IMR-90 (cell line): Measurements from ENCODE around the gene PRR33. TPM values are rescaled to one million over a fixed set of nuclear protein-coding genes. Genes with fewer than 3 reads are reported as not detected.

Experiments
- ATAC-seq: fragments of 200-7000 bp; cut with Tn5 transposase; 2 replicates; pipeline ENCODE4 v1.9.1; 2020; ENCODE audit warnings: low read depth, mild to moderate bottlenecking, moderate library complexity
- BruUV-seq: library from RNA; stranded (reverse); fragments of 400-500 nt; replicated peaks from 2 replicates; lab custom pipeline; 2021; lab: Mats Ljungman, UMichigan
- CTCF ChIA-PET: fragments of 300-600 bp; formaldehyde crosslinking; extraction: SDS; loops from one replicate; lab custom pipeline; 2021; ENCODE audit warnings: antibody characterized with exemption; lab: Yijun Ruan, JAX
- POLR2A ChIA-PET: fragments of 300-600 bp; sonication (Branson Sonifier 250); formaldehyde crosslinking; loops from one replicate; lab custom pipeline; 2022; ENCODE audit warnings: antibody characterized with exemption; ENCODE audit not compliant: unreplicated experiment; lab: Charles Lee
- DNase-seq: peaks from one replicate; pipeline ENCODE4 v3.0.0; 2013
- H2AFZ ChIP-seq: replicated peaks from 2 replicates; pipeline ENCODE3; 2013; ENCODE audit warnings: low read length, mild to moderate bottlenecking; ENCODE audit not compliant: poor library complexity
- H2AK5ac ChIP-seq: 2 replicates; pipeline ENCODE4 v1.6.1; 2013; ENCODE audit warnings: low read depth, low read length, inconsistent platforms
- H2AK9ac ChIP-seq: replicated peaks from 2 replicates; pipeline ENCODE3; 2013; ENCODE audit warnings: mild to moderate bottlenecking, low read depth, low read length, moderate library complexity; ENCODE audit not compliant: poor library complexity
- H2BK120ac ChIP-seq: 2 replicates; pipeline ENCODE4 v1.6.1; 2013; ENCODE audit warnings: low read depth, low read length, inconsistent platforms
- H2BK15ac ChIP-seq: 3 replicates; pipeline ENCODE4 v1.6.1; 2013; ENCODE audit warnings: low read depth, low read length, inconsistent platforms
- H2BK20ac ChIP-seq: 2 replicates; pipeline ENCODE4 v1.6.1; 2013; ENCODE audit warnings: low read depth, mild to moderate bottlenecking, inconsistent platforms, low read length, moderate library complexity
- H2BK5ac ChIP-seq: 2 replicates; pipeline ENCODE4 v1.6.1; 2013; ENCODE audit warnings: mild to moderate bottlenecking, low read depth, low read length, inconsistent platforms; ENCODE audit not compliant: poor library complexity, severe bottlenecking
- H3K14ac ChIP-seq: replicated peaks from 2 replicates; pipeline ENCODE4 v1.6.1; 2013; ENCODE audit warnings: low read depth, low read length, inconsistent platforms
- H3K18ac ChIP-seq: 2 replicates; pipeline ENCODE4 v1.6.1; 2013; ENCODE audit warnings: low read depth, low read length, control low read depth
- H3K23ac ChIP-seq: 2 replicates; pipeline ENCODE4 v1.6.1; 2013; ENCODE audit warnings: low read depth, low read length, inconsistent platforms
- H3K27ac ChIP-seq: 2 replicates; pipeline ENCODE4 v1.5.1; 2013; ENCODE audit warnings: mild to moderate bottlenecking, control low read depth, low read length; ENCODE audit not compliant: insufficient read depth
- H3K27me3 ChIP-seq: 2 replicates; pipeline ENCODE4 v1.6.1; 2013; ENCODE audit warnings: low read length; ENCODE audit not compliant: control insufficient read depth, insufficient read depth
- H3K36me3 ChIP-seq: 2 replicates; pipeline ENCODE4 v1.6.1; 2013; ENCODE audit warnings: low read length, mixed read lengths; ENCODE audit not compliant: control insufficient read depth, insufficient read depth
- H3K4ac ChIP-seq: 2 replicates; pipeline ENCODE4 v1.6.1; 2013; ENCODE audit warnings: low read depth, low read length, inconsistent platforms
- H3K4me1 ChIP-seq: 2 replicates; pipeline ENCODE4 v1.6.1; 2013; ENCODE audit warnings: low read length, mixed read lengths; ENCODE audit not compliant: control insufficient read depth, insufficient read depth
- H3K4me2 ChIP-seq: 2 replicates; pipeline ENCODE4 v1.6.1; 2013; ENCODE audit warnings: low read depth, mild to moderate bottlenecking, control low read depth, low read length, moderate library complexity
- H3K4me3 ChIP-seq: 2 replicates; pipeline ENCODE4 v1.5.1; 2013; ENCODE audit warnings: low read depth, mild to moderate bottlenecking, control low read depth, low read length, moderate library complexity; ENCODE audit not compliant: insufficient read depth
- H3K56ac ChIP-seq: 2 replicates; pipeline ENCODE4 v1.6.1; 2013; ENCODE audit warnings: low read length, inconsistent platforms; ENCODE audit not compliant: insufficient read depth; ENCODE audit errors: extremely low read depth
- H3K79me1 ChIP-seq, 2 experiments: 2 replicates each; pipeline ENCODE4 v1.6.1; 2013; ENCODE audit warnings: low read length in 2 of 2, inconsistent platforms in 1 of 2, low read depth in 1 of 2
- H3K9ac ChIP-seq: 2 replicates; pipeline ENCODE4 v1.6.1; 2013; ENCODE audit warnings: low read depth, low read length, control low read depth
- H3K9me1 ChIP-seq: 2 replicates; pipeline ENCODE4 v1.6.1; 2013; ENCODE audit warnings: low read length, inconsistent platforms; ENCODE audit not compliant: insufficient read depth
- H3K9me3 ChIP-seq: 2 replicates; pipeline ENCODE4 v1.6.1; 2013; ENCODE audit warnings: low read length; ENCODE audit not compliant: control insufficient read depth, insufficient read depth
- H4K20me1 ChIP-seq: 2 replicates; pipeline ENCODE4 v1.6.1; 2013; ENCODE audit warnings: low read length, inconsistent platforms; ENCODE audit not compliant: insufficient read depth
- H4K5ac ChIP-seq: 2 replicates; pipeline ENCODE4 v1.6.1; 2013; ENCODE audit warnings: mild to moderate bottlenecking, low read depth, low read length, control low read depth
- H4K8ac ChIP-seq, 2 experiments: 2 replicates each; pipeline ENCODE4 v1.6.1; 2013; ENCODE audit warnings: low read depth in 2 of 2, low read length in 2 of 2, control low read depth in 1 of 2, inconsistent platforms in 1 of 2
- H4K91ac ChIP-seq: 2 replicates; pipeline ENCODE4 v1.6.1; 2013; ENCODE audit warnings: low read depth, low read length, inconsistent platforms; ENCODE audit not compliant: insufficient read depth
- BHLHE40 ChIP-seq: fragments of 150-350 bp; IDR thresholded peaks from 2 replicates; pipeline ENCODE4 v1.6.1; 2016; ENCODE audit warnings: mild to moderate bottlenecking, low read depth, low read length
- CEBPB ChIP-seq: IDR thresholded peaks from 2 replicates; pipeline ENCODE4 v1.6.1; 2012; ENCODE audit warnings: low read depth, low read length, improper control_type of control experiment
- CHD1 ChIP-seq: IDR thresholded peaks from 2 replicates; pipeline ENCODE4 v1.6.1; 2012; ENCODE audit warnings: low read depth, low read length, improper control_type of control experiment
- FOS ChIP-seq: fragments of 150-350 bp; IDR thresholded peaks from 2 replicates; pipeline ENCODE4 v1.6.1; 2016; ENCODE audit warnings: low read depth, low read length
- MAFK ChIP-seq: IDR thresholded peaks from 2 replicates; pipeline ENCODE4 v1.6.1; 2012; ENCODE audit warnings: low read depth, low read length, improper control_type of control experiment
- MAZ ChIP-seq: IDR thresholded peaks from 2 replicates; pipeline ENCODE4 v1.6.1; 2012; ENCODE audit warnings: low read depth, mild to moderate bottlenecking, low read length, improper control_type of control experiment, moderate library complexity, borderline replicate concordance
- MXI1 ChIP-seq: IDR thresholded peaks from 2 replicates; pipeline ENCODE4 v1.6.1; 2012; ENCODE audit warnings: low read depth, mild to moderate bottlenecking, low read length, moderate library complexity, borderline replicate concordance
- POLR2A ChIP-seq: IDR thresholded peaks from 2 replicates; pipeline ENCODE4 v1.6.1; 2012; ENCODE audit warnings: mild to moderate bottlenecking, low read depth, low read length
- RAD21 ChIP-seq: IDR thresholded peaks from 2 replicates; pipeline ENCODE4 v1.6.1; 2012; ENCODE audit warnings: low read length, improper control_type of control experiment
- RCOR1 ChIP-seq: IDR thresholded peaks from 2 replicates; pipeline ENCODE4 v1.6.1; 2012; ENCODE audit warnings: mild to moderate bottlenecking, low read length, improper control_type of control experiment; ENCODE audit not compliant: insufficient replicate concordance
- RFX5 ChIP-seq: IDR thresholded peaks from 2 replicates; pipeline ENCODE4 v1.8.0; 2012; ENCODE audit warnings: low read depth, mild to moderate bottlenecking, low read length, moderate library complexity
- WGBS, 2 experiments: methylation state at CpG; one replicate each; pipeline versions ENCODE4 v1.1.5 to v1.1.7; 2013; ENCODE audit warnings: missing lambda C conversion rate in 2 of 2; ENCODE audit not compliant: insufficient read length in 1 of 2; ENCODE audit errors: extremely low coverage in 2 of 2; 5-methylcytosine and 5-hydroxymethylcytosine counted together
- dilution Hi-C: fragments of 300-500 bp; cut with HindIII; formaldehyde crosslinking; loops from one replicate; pipeline ENCODE4 v1.14.3; 2018; ENCODE audit warnings: low sequenced_read_pairs; ENCODE audit not compliant: unreplicated experiment
- in situ Hi-C: fragments of 300-500 bp; cut with MboI; formaldehyde crosslinking; loops from 3 replicates; pipeline ENCODE4 v1.14.3; 2019; ENCODE audit warnings: low sequenced_read_pairs, inconsistent platforms, mixed read lengths
- intact Hi-C: fragments of 100-400 bp; cut with micrococcal nuclease; formaldehyde crosslinking; loops from 2 replicates; pipeline ENCODE4 v1.10.0; 2022
- polyA plus RNA-seq, 3 experiments: library from polyadenylated mRNA; depleted of rRNA; stranded (reverse); fragments of >200 nt; gene quantifications; 2 replicates each; pipeline ENCODE4 v1.2.3, GENCODE V29; 2012; ENCODE audit warnings: low replicate concordance in 1 of 3
- total RNA-seq: library from RNA; depleted of rRNA; stranded (reverse); fragments of >200 nt; gene quantifications from 2 replicates; pipeline ENCODE4 v1.2.3, GENCODE V29; 2012
- TF ChIP-seq, protein P1 (sequence below): conservative IDR thresholded peaks from 2 replicates; pipeline ENCODE4 v1.5.1; 2012; ENCODE audit warnings: mild to moderate bottlenecking, low read depth, low read length, improper control_type of control experiment
- TF ChIP-seq, protein P2 (sequence below): fragments of 150-350 bp; IDR thresholded peaks from 2 replicates; pipeline ENCODE4 v1.6.1; 2016; ENCODE audit warnings: low read depth, mild to moderate bottlenecking, low read length, moderate library complexity, borderline replicate concordance
- TF ChIP-seq, protein P3 (sequence below): fragments of 150-350 bp; IDR thresholded peaks from 2 replicates; pipeline ENCODE4 v1.6.1; 2017; ENCODE audit warnings: mild to moderate bottlenecking, antibody characterized with exemption, low read length, low read depth

The PRR33 gene
- total and polyA plus RNA-seq, 2 of the 4 experiments (the other 2 are of a cell fraction): not detected

DNA sequence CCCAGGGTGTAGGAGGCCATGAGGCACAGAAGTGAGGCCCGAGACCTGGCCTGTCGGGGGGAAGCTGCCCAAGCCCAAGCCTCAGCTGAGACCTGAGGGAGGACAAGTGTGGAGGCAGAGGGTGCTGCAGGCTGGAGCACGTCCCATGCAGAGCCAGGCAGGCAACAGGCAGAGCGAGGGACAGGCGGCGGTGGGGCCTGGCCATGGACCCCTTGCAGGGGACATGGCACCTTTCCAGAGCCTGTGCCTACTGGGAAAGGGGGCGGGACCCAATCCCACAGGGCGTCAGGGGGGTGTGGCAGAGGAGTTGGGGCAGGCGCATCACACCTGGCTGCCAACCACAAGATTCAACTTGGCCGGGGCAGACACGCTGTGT is 48.6 kb downstream of the PRR33 start:
- no TSS peak for BruUV-seq
- H3K9me3 ChIP-seq: no peaks in the 10 kb centered on the region
- H3K27ac ChIP-seq: no peak overlapping the region
- intact Hi-C loops (no loop called here), dilution Hi-C loops (no loop called here), in situ Hi-C loops (no loop called here)
- H3K56ac ChIP-seq: no peak overlapping the region
- H3K4ac ChIP-seq: no peak overlapping the region
- TF ChIP-seq MAFK: no peak
- TF ChIP-seq, protein P1, sequence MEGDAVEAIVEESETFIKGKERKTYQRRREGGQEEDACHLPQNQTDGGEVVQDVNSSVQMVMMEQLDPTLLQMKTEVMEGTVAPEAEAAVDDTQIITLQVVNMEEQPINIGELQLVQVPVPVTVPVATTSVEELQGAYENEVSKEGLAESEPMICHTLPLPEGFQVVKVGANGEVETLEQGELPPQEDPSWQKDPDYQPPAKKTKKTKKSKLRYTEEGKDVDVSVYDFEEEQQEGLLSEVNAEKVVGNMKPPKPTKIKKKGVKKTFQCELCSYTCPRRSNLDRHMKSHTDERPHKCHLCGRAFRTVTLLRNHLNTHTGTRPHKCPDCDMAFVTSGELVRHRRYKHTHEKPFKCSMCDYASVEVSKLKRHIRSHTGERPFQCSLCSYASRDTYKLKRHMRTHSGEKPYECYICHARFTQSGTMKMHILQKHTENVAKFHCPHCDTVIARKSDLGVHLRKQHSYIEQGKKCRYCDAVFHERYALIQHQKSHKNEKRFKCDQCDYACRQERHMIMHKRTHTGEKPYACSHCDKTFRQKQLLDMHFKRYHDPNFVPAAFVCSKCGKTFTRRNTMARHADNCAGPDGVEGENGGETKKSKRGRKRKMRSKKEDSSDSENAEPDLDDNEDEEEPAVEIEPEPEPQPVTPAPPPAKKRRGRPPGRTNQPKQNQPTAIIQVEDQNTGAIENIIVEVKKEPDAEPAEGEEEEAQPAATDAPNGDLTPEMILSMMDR: no peak
- no peak for TF ChIP-seq MXI1
- TF ChIP-seq, protein P2, sequence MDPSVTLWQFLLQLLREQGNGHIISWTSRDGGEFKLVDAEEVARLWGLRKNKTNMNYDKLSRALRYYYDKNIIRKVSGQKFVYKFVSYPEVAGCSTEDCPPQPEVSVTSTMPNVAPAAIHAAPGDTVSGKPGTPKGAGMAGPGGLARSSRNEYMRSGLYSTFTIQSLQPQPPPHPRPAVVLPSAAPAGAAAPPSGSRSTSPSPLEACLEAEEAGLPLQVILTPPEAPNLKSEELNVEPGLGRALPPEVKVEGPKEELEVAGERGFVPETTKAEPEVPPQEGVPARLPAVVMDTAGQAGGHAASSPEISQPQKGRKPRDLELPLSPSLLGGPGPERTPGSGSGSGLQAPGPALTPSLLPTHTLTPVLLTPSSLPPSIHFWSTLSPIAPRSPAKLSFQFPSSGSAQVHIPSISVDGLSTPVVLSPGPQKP: no peak
- TF ChIP-seq, protein P3, sequence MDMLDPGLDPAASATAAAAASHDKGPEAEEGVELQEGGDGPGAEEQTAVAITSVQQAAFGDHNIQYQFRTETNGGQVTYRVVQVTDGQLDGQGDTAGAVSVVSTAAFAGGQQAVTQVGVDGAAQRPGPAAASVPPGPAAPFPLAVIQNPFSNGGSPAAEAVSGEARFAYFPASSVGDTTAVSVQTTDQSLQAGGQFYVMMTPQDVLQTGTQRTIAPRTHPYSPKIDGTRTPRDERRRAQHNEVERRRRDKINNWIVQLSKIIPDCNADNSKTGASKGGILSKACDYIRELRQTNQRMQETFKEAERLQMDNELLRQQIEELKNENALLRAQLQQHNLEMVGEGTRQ: no peak
- no peak for TF ChIP-seq POLR2A
- TF ChIP-seq RFX5: no peak
- no peak for TF ChIP-seq FOS
- TF ChIP-seq MAZ: no peak
- TF ChIP-seq BHLHE40: no peak
- no peak for TF ChIP-seq RCOR1
- TF ChIP-seq RAD21: no peak
- TF ChIP-seq CHD1: no peak
- TF ChIP-seq CEBPB: no peak
- H2BK20ac ChIP-seq: no peak overlapping the region
- no peak for ATAC-seq
- no peak overlapping the region for H4K5ac ChIP-seq
- CTCF ChIA-PET: interaction anchor here (0.6 kb wide), 1 partner anchor 34 kb away, joined by 3 read pairs; no protein-coding TSS in a partner anchor
- H2BK15ac ChIP-seq: no peak overlapping the region
- no peaks in the 10 kb centered on the region for H3K9me1 ChIP-seq
- no peak overlapping the region for H4K8ac ChIP-seq
- no peak overlapping the region for H3K9ac ChIP-seq
- H3K27me3 ChIP-seq: peaks cover 39% of the 10 kb centered on the region
- POLR2A ChIA-PET: no interaction called here
- H3K4me1 ChIP-seq: no peaks in the 10 kb centered on the region
- DNase-seq: no peak
- no peaks in the 10 kb centered on the region for H3K79me1 ChIP-seq
- 71% methylated on average over 5 of the region's 11 CpGs; no CpG with 5 or more reads in 1 of the 2 experiments for WGBS, 2 experiments
- no peak overlapping the region for H3K14ac ChIP-seq
- H2AK9ac ChIP-seq: no peak overlapping the region
- no peak overlapping the region for H4K91ac ChIP-seq
- H2AK5ac ChIP-seq: no peak overlapping the region
- no peak overlapping the region for H2BK5ac ChIP-seq
- no peak overlapping the region for H2BK120ac ChIP-seq
- H3K4me2 ChIP-seq: no peak overlapping the region
- H4K20me1 ChIP-seq: no peaks in the 10 kb centered on the region
- H3K36me3 ChIP-seq: no peaks in the 10 kb centered on the region
- no peak overlapping the region for H3K23ac ChIP-seq
- H3K18ac ChIP-seq: no peak overlapping the region
- H2AFZ ChIP-seq: no peak overlapping the region
- no peak overlapping the region for H3K4me3 ChIP-seq
